Osteoblast (primary cell): Measurements from ENCODE around the gene SEPTIN12. TPM values are rescaled to one million over a fixed set of nuclear protein-coding genes. Genes with fewer than 3 reads are reported as not detected.

Source experiments
- DNase-seq: peaks from one replicate; pipeline ENCODE4 v3.0.0; 2011; ENCODE audit warnings: low spot score, mixed read lengths; ENCODE audit not compliant: insufficient read length; ENCODE audit errors: missing footprints
- H2AFZ ChIP-seq: 2 replicates; pipeline ENCODE4 v1.6.0; 2011; ENCODE audit warnings: mild to moderate bottlenecking, low read length
- H3K27ac ChIP-seq: 2 replicates; pipeline ENCODE4 v1.5.1; 2011; ENCODE audit warnings: mild to moderate bottlenecking, low read depth, low read length, moderate library complexity
- H3K27me3 ChIP-seq: 2 replicates; pipeline ENCODE4 v1.6.0; 2012; ENCODE audit warnings: mild to moderate bottlenecking, control low read depth, inconsistent platforms, low read length, moderate library complexity; ENCODE audit not compliant: insufficient read depth
- H3K36me3 ChIP-seq: 2 replicates; pipeline ENCODE4 v1.5.1; 2011; ENCODE audit warnings: mild to moderate bottlenecking, low read length, control low read depth, moderate library complexity; ENCODE audit not compliant: insufficient read depth
- H3K4me1 ChIP-seq: 2 replicates; pipeline ENCODE4 v1.5.1; 2011; ENCODE audit warnings: mild to moderate bottlenecking, low read length, control low read depth, moderate library complexity; ENCODE audit not compliant: insufficient read depth
- H3K4me2 ChIP-seq: 2 replicates; pipeline ENCODE4 v1.6.0; 2011; ENCODE audit warnings: mild to moderate bottlenecking, low read length; ENCODE audit not compliant: insufficient read depth
- H3K4me3 ChIP-seq: fragments of 200-600 bp; sonication (generic); 3 replicates; pipeline ENCODE4 v1.5.1; 2012; ENCODE audit warnings: mild to moderate bottlenecking, low read length, inconsistent platforms; ENCODE audit not compliant: insufficient read depth
- H3K79me2 ChIP-seq: 2 replicates; pipeline ENCODE4 v1.6.0; 2012; ENCODE audit warnings: mild to moderate bottlenecking, low read length, control low read depth, inconsistent platforms; ENCODE audit not compliant: insufficient read depth
- H3K9me3 ChIP-seq: 2 replicates; pipeline ENCODE4 v1.5.1; 2011; ENCODE audit warnings: low read depth, low read length, control low read depth
- H4K20me1 ChIP-seq: 2 replicates; pipeline ENCODE4 v1.6.0; 2012; ENCODE audit warnings: mild to moderate bottlenecking, low read length, control low read depth; ENCODE audit not compliant: insufficient read depth
- total RNA-seq: library from RNA; depleted of rRNA; stranded (reverse); fragments of >200 nt; gene quantifications from 2 replicates; pipeline ENCODE4 v1.2.3, GENCODE V29; 2012
- TF ChIP-seq, protein P1 (sequence below): IDR thresholded peaks from 2 replicates; pipeline ENCODE4 v1.5.1; 2011; ENCODE audit warnings: mild to moderate bottlenecking, low read depth, low read length, moderate library complexity; ENCODE audit errors: extremely low read depth

SEPTIN12 gene
- total RNA-seq, 1 donor = not detected

DNA sequence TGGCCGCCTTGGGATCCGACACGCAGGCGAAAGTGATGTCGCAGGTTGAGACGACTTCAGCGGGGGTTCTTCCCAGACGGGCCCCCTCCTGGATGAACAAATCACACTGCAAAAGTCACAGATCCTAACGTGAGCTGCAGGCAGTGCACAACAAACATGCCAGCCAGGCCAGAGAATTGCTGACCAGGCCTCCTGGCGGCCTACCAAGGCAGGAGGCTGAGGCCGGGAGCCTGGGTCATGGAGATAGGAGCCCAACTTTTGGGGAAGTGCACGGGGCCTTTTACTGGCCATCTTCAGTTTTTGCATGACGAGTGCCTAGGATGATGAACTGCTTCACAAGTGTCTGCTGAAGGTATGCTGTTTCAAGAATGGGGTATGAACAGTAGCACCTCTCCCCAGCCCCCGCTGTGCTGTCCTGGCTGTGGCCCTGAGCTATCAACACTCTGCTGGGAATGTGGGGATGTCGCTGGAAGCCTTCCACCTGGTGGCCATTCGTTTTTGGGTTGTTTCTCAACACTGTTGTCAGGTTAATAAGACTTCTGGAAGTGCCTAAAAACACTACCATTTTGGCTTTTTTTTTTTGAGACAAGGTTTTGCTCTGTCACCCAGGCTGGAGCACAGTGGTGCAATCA is 26.5 kb upstream of the SEPTIN12 start:
- Histone ChIP-seq H3K79me2 (no peaks in the 10 kb centered on the region), H3K9me3 (no peaks in the 10 kb centered on the region), H3K4me2 (no peak overlapping the region), H4K20me1 (no peaks in the 10 kb centered on the region), H3K27ac (no peak overlapping the region), H3K4me3 (no peak overlapping the region), H2AFZ (no peak overlapping the region), H3K4me1 (no peaks in the 10 kb centered on the region), H3K27me3 (no peaks in the 10 kb centered on the region), H3K36me3 (peaks cover 65% of the 10 kb centered on the region)
- TF ChIP-seq, protein P1, sequence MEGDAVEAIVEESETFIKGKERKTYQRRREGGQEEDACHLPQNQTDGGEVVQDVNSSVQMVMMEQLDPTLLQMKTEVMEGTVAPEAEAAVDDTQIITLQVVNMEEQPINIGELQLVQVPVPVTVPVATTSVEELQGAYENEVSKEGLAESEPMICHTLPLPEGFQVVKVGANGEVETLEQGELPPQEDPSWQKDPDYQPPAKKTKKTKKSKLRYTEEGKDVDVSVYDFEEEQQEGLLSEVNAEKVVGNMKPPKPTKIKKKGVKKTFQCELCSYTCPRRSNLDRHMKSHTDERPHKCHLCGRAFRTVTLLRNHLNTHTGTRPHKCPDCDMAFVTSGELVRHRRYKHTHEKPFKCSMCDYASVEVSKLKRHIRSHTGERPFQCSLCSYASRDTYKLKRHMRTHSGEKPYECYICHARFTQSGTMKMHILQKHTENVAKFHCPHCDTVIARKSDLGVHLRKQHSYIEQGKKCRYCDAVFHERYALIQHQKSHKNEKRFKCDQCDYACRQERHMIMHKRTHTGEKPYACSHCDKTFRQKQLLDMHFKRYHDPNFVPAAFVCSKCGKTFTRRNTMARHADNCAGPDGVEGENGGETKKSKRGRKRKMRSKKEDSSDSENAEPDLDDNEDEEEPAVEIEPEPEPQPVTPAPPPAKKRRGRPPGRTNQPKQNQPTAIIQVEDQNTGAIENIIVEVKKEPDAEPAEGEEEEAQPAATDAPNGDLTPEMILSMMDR = no peak
- DNase-seq = no peak

DNA sequence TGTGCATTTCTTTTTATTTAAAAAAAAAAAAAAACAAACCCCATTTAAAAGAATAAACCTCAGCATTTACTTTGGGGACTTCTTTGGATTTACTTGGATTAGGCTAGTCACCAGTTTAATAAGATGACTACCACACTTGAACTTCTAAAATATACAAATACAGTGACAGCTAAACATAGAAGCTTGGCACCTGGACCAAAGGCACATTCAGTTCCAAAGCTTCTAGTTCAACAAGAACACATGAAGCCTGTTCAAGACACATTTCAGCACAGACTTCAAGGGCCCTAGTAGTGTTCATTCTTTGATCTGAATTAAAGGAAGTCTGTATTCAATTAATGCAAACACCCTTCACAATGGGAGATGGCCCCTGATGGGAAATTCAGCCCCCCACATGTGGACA is 25.9 kb upstream of the SEPTIN12 start:
- TF ChIP-seq, protein P1 = no peak
- Histone ChIP-seq H4K20me1 (no peaks in the 10 kb centered on the region), H3K27me3 (no peaks in the 10 kb centered on the region), H3K9me3 (no peaks in the 10 kb centered on the region), H3K27ac (no peak overlapping the region), H3K4me2 (no peak overlapping the region), H3K36me3 (peaks cover 65% of the 10 kb centered on the region), H3K4me1 (no peaks in the 10 kb centered on the region), H3K79me2 (no peaks in the 10 kb centered on the region), H3K4me3 (no peak overlapping the region), H2AFZ (no peak overlapping the region)
- no peak for DNase-seq

DNA sequence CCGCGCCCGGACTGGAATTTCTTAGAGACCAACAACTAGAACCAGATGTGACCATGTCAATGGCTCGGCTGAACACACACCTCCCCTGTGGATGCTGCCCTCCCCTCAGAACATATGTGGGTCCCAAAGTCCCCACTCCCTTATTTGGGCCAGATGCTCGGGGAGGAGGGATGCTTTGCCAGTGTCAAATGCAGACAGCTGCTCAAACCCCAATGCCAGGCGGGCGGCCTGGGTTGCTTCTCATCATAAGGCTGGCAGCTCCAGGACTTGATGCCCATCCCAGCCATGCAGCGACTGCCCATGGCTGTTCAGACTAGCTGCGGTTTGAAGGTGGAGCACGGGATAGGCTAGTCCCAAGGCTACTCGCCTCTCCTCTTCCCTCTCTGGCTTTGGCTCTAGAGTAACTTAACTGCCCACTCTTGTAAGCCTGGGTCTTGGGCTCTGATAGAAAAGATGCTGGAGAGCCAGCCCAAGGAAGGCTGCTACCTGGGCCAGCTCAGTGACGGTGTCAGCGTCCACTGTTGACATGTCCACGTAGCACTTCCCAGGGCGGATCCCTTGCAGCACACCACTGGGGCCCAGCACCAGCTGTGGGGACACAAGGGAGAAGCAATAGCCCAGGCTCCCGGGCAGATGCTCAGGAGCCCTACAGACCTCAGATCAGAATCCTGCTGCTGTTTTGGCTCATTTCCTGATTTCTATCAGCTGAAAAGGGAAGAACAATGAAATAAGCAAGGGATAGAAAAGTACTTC is 25.3 kb upstream of the SEPTIN12 start:
- Histone ChIP-seq H3K9me3 (no peaks in the 10 kb centered on the region), H3K4me2 (no peak overlapping the region), H3K27me3 (no peaks in the 10 kb centered on the region), H3K4me3 (no peak overlapping the region), H3K27ac (no peak overlapping the region), H3K79me2 (no peaks in the 10 kb centered on the region), H2AFZ (no peak overlapping the region), H4K20me1 (no peaks in the 10 kb centered on the region), H3K4me1 (no peaks in the 10 kb centered on the region), H3K36me3 (peaks cover 71% of the 10 kb centered on the region)
- DNase-seq = no peak
- TF ChIP-seq, protein P1 = no peak

DNA sequence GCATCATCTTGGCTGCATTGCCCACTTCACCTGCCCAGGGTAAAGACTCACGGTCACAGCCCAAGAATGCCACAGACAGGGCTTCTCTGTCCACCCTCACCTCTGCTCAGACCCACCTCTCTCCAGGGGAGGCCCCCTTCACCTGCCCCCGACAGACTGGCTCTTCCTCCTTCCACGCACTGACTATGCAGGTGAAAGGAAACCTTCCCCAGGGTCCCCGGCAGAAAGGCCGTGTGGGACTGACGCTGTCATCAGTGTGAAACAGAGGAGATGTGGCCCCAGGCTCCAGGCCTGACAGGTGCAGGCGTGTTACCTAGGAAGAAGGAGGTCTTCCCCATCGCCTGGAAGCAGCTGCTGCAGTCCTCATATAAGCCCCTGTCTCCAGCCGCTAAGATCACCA is 23.6 kb upstream of the SEPTIN12 start:
- Histone ChIP-seq H3K4me1 (no peaks in the 10 kb centered on the region), H3K4me3 (no peak overlapping the region), H3K27me3 (no peaks in the 10 kb centered on the region), H4K20me1 (no peaks in the 10 kb centered on the region), H2AFZ (no peak overlapping the region), H3K4me2 (no peak overlapping the region), H3K27ac (no peak overlapping the region), H3K36me3 (peaks cover 77% of the 10 kb centered on the region), H3K79me2 (no peaks in the 10 kb centered on the region), H3K9me3 (no peaks in the 10 kb centered on the region)
- TF ChIP-seq, protein P1 = no peak
- DNase-seq = no peak
